CD4-positive, CD25-positive, alpha-beta regulatory T cell (primary cell): ENCODE results near the gene DDC. TPM values are rescaled to one million over a fixed set of nuclear protein-coding genes. Genes with fewer than 3 reads are reported as not detected.

ENCODE experiments used
- ATAC-seq, 2 donors: fragments of 150-1000 bp; cut with Tn5 transposase; one replicate each; pipeline ENCODE4 v1.10.0; 2021; ENCODE audit warnings: low read depth in 2 of 2, moderate number of reproducible peaks in 2 of 2, moderate library complexity in 1 of 2
- DNase-seq, 3 donors: peaks; one replicate each; pipeline versions ENCODE4 v3.0.0 to v3.0.0-alpha.2; 2012 to 2022; ENCODE audit warnings: mixed read lengths in 1 of 3
- H3K27ac ChIP-seq: one replicate; pipeline ENCODE4 v1.7.0; 2013; ENCODE audit warnings: mild to moderate bottlenecking, low read length; ENCODE audit not compliant: insufficient read depth, poor library complexity, severe bottlenecking
- H3K27me3 ChIP-seq: one replicate; pipeline ENCODE4 v1.7.0; 2013; ENCODE audit warnings: low read length; ENCODE audit not compliant: control insufficient read depth, insufficient read depth
- H3K36me3 ChIP-seq: one replicate; pipeline ENCODE4 v1.7.0; 2013; ENCODE audit warnings: mild to moderate bottlenecking, low read length, moderate library complexity; ENCODE audit not compliant: control insufficient read depth, insufficient read depth
- H3K4me1 ChIP-seq: 2 replicates; pipeline ENCODE4 v1.7.0; 2013; ENCODE audit warnings: mild to moderate bottlenecking, low read length; ENCODE audit not compliant: insufficient read depth, control insufficient read depth, poor library complexity, severe bottlenecking
- H3K4me3 ChIP-seq: one replicate; pipeline ENCODE4 v1.7.0; 2013; ENCODE audit warnings: low read depth, mild to moderate bottlenecking, low read length, moderate library complexity
- H3K9me3 ChIP-seq, 2 experiments: 1 replicate in 1 of 2; 2 replicates in 1 of 2; pipeline ENCODE4 v1.7.0; 2013; ENCODE audit warnings: low read length in 2 of 2, mild to moderate bottlenecking in 1 of 2, moderate library complexity in 1 of 2; ENCODE audit not compliant: control insufficient read depth in 2 of 2
- H3K27ac Mint-ChIP-seq, 3 donors: one replicate each; pipeline ENCODE4 v1.8.0; 2020 to 2022; ENCODE audit warnings: mild to moderate bottlenecking in 3 of 3, mixed read lengths in 3 of 3, moderate library complexity in 2 of 3
- H3K27me3 Mint-ChIP-seq: one replicate; pipeline ENCODE4 v1.8.0; 2022; ENCODE audit warnings: mild to moderate bottlenecking, mixed read lengths
- H3K36me3 Mint-ChIP-seq: one replicate; pipeline ENCODE4 v1.8.0; 2020; ENCODE audit warnings: mixed read lengths
- H3K4me1 Mint-ChIP-seq, 4 donors: one replicate each; pipeline ENCODE4 v1.8.0; 2020 to 2022; ENCODE audit warnings: mixed read lengths in 4 of 4, mild to moderate bottlenecking in 1 of 4
- H3K4me3 Mint-ChIP-seq, 4 donors: one replicate each; pipeline ENCODE4 v1.8.0; 2020 to 2022; ENCODE audit warnings: mild to moderate bottlenecking in 4 of 4, mixed read lengths in 4 of 4, moderate library complexity in 3 of 4
- H3K9me3 Mint-ChIP-seq, 7 donors: one replicate each; pipeline ENCODE4 v1.8.0; 2020 to 2022; ENCODE audit warnings: mixed read lengths in 7 of 7, mild to moderate bottlenecking in 3 of 7, moderate library complexity in 2 of 7
- polyA plus RNA-seq, 4 donors: library from polyadenylated mRNA; unstranded; fragments of 300-500 nt; fragmentation: Illumina TruSeq; gene quantifications; one replicate each; pipeline ENCODE4 v1.2.3, GENCODE V29; 2021
- total RNA-seq: library from RNA; stranded (reverse); gene quantifications from one replicate; pipeline ENCODE4 v1.2.3, GENCODE V29; 2022

DDC gene
- total and polyA plus RNA-seq, 5 donors from 2014 or later: not detected

- no peak overlapping the region for H3K27ac Mint-ChIP-seq
- H3K27me3 Mint-ChIP-seq: peaks cover 38% of the 10 kb centered on the region
- Histone ChIP-seq H3K27me3 (peaks cover 2% of the 10 kb centered on the region), H3K4me3 (no peak overlapping the region), H3K27ac (no peak overlapping the region), H3K4me1 (no peaks in the 10 kb centered on the region), H3K36me3 (no peaks in the 10 kb centered on the region), H3K9me3 (no peaks in the 10 kb centered on the region)
- H3K4me3 Mint-ChIP-seq: no peak overlapping the region
- no peak for DNase-seq
- H3K9me3 Mint-ChIP-seq: no peaks in the 10 kb centered on the region
- H3K4me1 Mint-ChIP-seq: no peaks in the 10 kb centered on the region
- no peak for ATAC-seq
- no peaks in the 10 kb centered on the region for H3K36me3 Mint-ChIP-seq
Observed at GRCh38 chr7:50497068-50497642, 68.0 kb downstream of the DDC start.

- Histone ChIP-seq H3K9me3 (no peaks in the 10 kb centered on the region), H3K4me3 (no peak overlapping the region), H3K36me3 (no peaks in the 10 kb centered on the region), H3K27ac (no peak overlapping the region), H3K27me3 (peaks cover 2% of the 10 kb centered on the region), H3K4me1 (no peaks in the 10 kb centered on the region)
- H3K9me3 Mint-ChIP-seq: no peaks in the 10 kb centered on the region
- ATAC-seq: no peak
- H3K4me1 Mint-ChIP-seq: no peaks in the 10 kb centered on the region
- no peaks in the 10 kb centered on the region for H3K36me3 Mint-ChIP-seq
- H3K4me3 Mint-ChIP-seq: no peak overlapping the region
- no peak for DNase-seq
- H3K27ac Mint-ChIP-seq: no peak overlapping the region
- H3K27me3 Mint-ChIP-seq: peaks cover 38% of the 10 kb centered on the region
Observed at GRCh38 chr7:50496569-50496968, 68.6 kb downstream of the DDC start.

GRCh38 chr7:50495746-50496145 lies 69.5 kb downstream of the DDC start:
- no peak overlapping the region for H3K27ac Mint-ChIP-seq
- peaks cover 2% of the 10 kb centered on the region for H3K27me3 ChIP-seq
- H3K4me3 Mint-ChIP-seq: no peak overlapping the region
- H3K4me3 ChIP-seq: no peak overlapping the region
- no peaks in the 10 kb centered on the region for H3K9me3 ChIP-seq
- H3K27ac ChIP-seq: no peak overlapping the region
- H3K4me1 ChIP-seq: no peaks in the 10 kb centered on the region
- H3K36me3 ChIP-seq: no peaks in the 10 kb centered on the region
- no peak for ATAC-seq
- H3K36me3 Mint-ChIP-seq: no peaks in the 10 kb centered on the region
- H3K27me3 Mint-ChIP-seq: peaks cover 46% of the 10 kb centered on the region
- no peaks in the 10 kb centered on the region for H3K4me1 Mint-ChIP-seq
- H3K9me3 Mint-ChIP-seq: peaks cover 0 to 2% (median 0%) of the 10 kb centered on the region in 7 donors
- no peak for DNase-seq

- no peak overlapping the region for H3K4me3 ChIP-seq
- no peak for ATAC-seq
- H3K4me1 Mint-ChIP-seq: no peaks in the 10 kb centered on the region
- peaks cover 2% of the 10 kb centered on the region for H3K27me3 ChIP-seq
- H3K27me3 Mint-ChIP-seq: peaks cover 52% of the 10 kb centered on the region
- H3K27ac Mint-ChIP-seq: peak overlapping the region in 1 of 3 donors; percentile 16
- H3K9me3 ChIP-seq: no peaks in the 10 kb centered on the region
- H3K27ac ChIP-seq: no peak overlapping the region
- H3K36me3 ChIP-seq: no peaks in the 10 kb centered on the region
- H3K4me1 ChIP-seq: no peaks in the 10 kb centered on the region
- H3K9me3 Mint-ChIP-seq: peaks cover 0 to 2% (median 0%) of the 10 kb centered on the region in 7 donors
- H3K36me3 Mint-ChIP-seq: no peaks in the 10 kb centered on the region
- no peak for DNase-seq
- H3K4me3 Mint-ChIP-seq: no peak overlapping the region
Observed at GRCh38 chr7:50492770-50493519, 72.3 kb downstream of the DDC start.

GRCh38 chr7:50491943-50492342 lies 73.3 kb downstream of the DDC start:
- ATAC-seq (no peak), DNase-seq (no peak)
- no peaks in the 10 kb centered on the region for H3K36me3 Mint-ChIP-seq
- no peak overlapping the region for H3K27ac Mint-ChIP-seq
- Histone ChIP-seq H3K27ac (no peak overlapping the region), H3K9me3 (no peaks in the 10 kb centered on the region), H3K27me3 (peaks cover under 1% of the 10 kb centered on the region), H3K36me3 (no peaks in the 10 kb centered on the region), H3K4me1 (no peaks in the 10 kb centered on the region), H3K4me3 (no peak overlapping the region)
- H3K4me1 Mint-ChIP-seq: no peaks in the 10 kb centered on the region
- H3K4me3 Mint-ChIP-seq: no peak overlapping the region
- H3K27me3 Mint-ChIP-seq: peaks cover 49% of the 10 kb centered on the region
- H3K9me3 Mint-ChIP-seq: peaks cover 0 to 2% (median 0%) of the 10 kb centered on the region in 7 donors

GRCh38 chr7:50491209-50491608 lies 74.0 kb downstream of the DDC start:
- no peaks in the 10 kb centered on the region for H3K4me1 Mint-ChIP-seq
- no peak overlapping the region for H3K4me3 ChIP-seq
- ATAC-seq (no peak), DNase-seq (no peak)
- H3K9me3 ChIP-seq: no peaks in the 10 kb centered on the region
- peaks cover 0 to 2% (median 0%) of the 10 kb centered on the region in 7 donors for H3K9me3 Mint-ChIP-seq
- H3K27ac Mint-ChIP-seq: no peak overlapping the region
- H3K4me3 Mint-ChIP-seq: no peak overlapping the region
- H3K27me3 Mint-ChIP-seq: peaks cover 56% of the 10 kb centered on the region
- H3K36me3 ChIP-seq: no peaks in the 10 kb centered on the region
- no peaks in the 10 kb centered on the region for H3K4me1 ChIP-seq
- no peaks in the 10 kb centered on the region for H3K27me3 ChIP-seq
- no peak overlapping the region for H3K27ac ChIP-seq
- H3K36me3 Mint-ChIP-seq: no peaks in the 10 kb centered on the region

- DNase-seq: no peak
- Mint-ChIP-seq H3K4me1 (no peaks in the 10 kb centered on the region), H3K9me3 (peaks cover 0 to 2% (median 0%) of the 10 kb centered on the region in 7 donors), H3K4me3 (no peak overlapping the region), H3K27me3 (peaks cover 58% of the 10 kb centered on the region), H3K36me3 (no peaks in the 10 kb centered on the region), H3K27ac (no peak overlapping the region)
- Histone ChIP-seq H3K9me3 (no peaks in the 10 kb centered on the region), H3K4me3 (no peak overlapping the region), H3K27ac (no peak overlapping the region), H3K27me3 (peaks cover 6% of the 10 kb centered on the region), H3K36me3 (no peaks in the 10 kb centered on the region), H3K4me1 (no peaks in the 10 kb centered on the region)
- no peak for ATAC-seq
Observed at GRCh38 chr7:50488379-50488778, 76.8 kb downstream of the DDC start.

- no peaks in the 10 kb centered on the region for H3K9me3 ChIP-seq
- H3K27me3 Mint-ChIP-seq: peaks cover 53% of the 10 kb centered on the region
- ATAC-seq: no peak
- H3K9me3 Mint-ChIP-seq: peaks cover 0 to 2% (median 0%) of the 10 kb centered on the region in 7 donors
- no peaks in the 10 kb centered on the region for H3K4me1 ChIP-seq
- DNase-seq: no peak
- H3K27ac Mint-ChIP-seq: no peak overlapping the region
- H3K4me3 Mint-ChIP-seq: no peak overlapping the region
- no peaks in the 10 kb centered on the region for H3K36me3 ChIP-seq
- no peak overlapping the region for H3K4me3 ChIP-seq
- no peak overlapping the region for H3K27ac ChIP-seq
- H3K27me3 ChIP-seq: peaks cover 6% of the 10 kb centered on the region
- H3K36me3 Mint-ChIP-seq: no peaks in the 10 kb centered on the region
- H3K4me1 Mint-ChIP-seq: no peaks in the 10 kb centered on the region
Observed at GRCh38 chr7:50486512-50486911, 78.7 kb downstream of the DDC start.
